NCI-H345 treated with DMSO at 0.1 percent for 48 hours (cell line): ENCODE results near the gene TEX101.
"Not testable (repeated sequence)": the region's sequence is repeated elsewhere in the genome, so short reads cannot be mapped to it uniquely, and the experiment has no call there.

Experiments used
- DNase-seq: peaks from one replicate; lab custom pipeline; 2025; ENCODE audit not compliant: unreplicated experiment; lab: John Stamatoyannopoulos, UW

TEX101 gene

GRCh38 chr19:43416951-43417623 lies 2.4 kb downstream of the TEX101 start:
- DNase-seq, result no peak

GRCh38 chr19:43420954-43421353 lies 6.3 kb downstream of the TEX101 start:
- no peak for DNase-seq

GRCh38 chr19:43422000-43422688 lies 7.5 kb downstream of the TEX101 start:
- DNase-seq, result no peak

GRCh38 chr19:43422689-43423066 lies 8.0 kb downstream of the TEX101 start:
- DNase-seq, result no peak

GRCh38 chr19:43423779-43424178 lies 9.1 kb downstream of the TEX101 start:
- DNase-seq, result no peak

- DNase-seq, result no peak
Measured at GRCh38 chr19:43425567-43426392, 11.1 kb downstream of the TEX101 start.

- DNase-seq, result no peak
Measured at GRCh38 chr19:43429395-43429794, 14.7 kb downstream of the TEX101 start.

GRCh38 chr19:43430142-43430710 lies 15.5 kb downstream of the TEX101 start:
- DNase-seq, result no peak

- DNase-seq, result no peak
Measured at GRCh38 chr19:43430976-43431375, 16.3 kb downstream of the TEX101 start.

GRCh38 chr19:43433358-43433673 lies 18.6 kb downstream of the TEX101 start:
- no peak for DNase-seq

- no peak for DNase-seq
Measured at GRCh38 chr19:43433689-43434088, 19.0 kb downstream of the TEX101 start.

- no peak for DNase-seq
Measured at GRCh38 chr19:43435775-43436174, 21.1 kb downstream of the TEX101 start.

GRCh38 chr19:43437284-43437683 lies 22.6 kb downstream of the TEX101 start:
- not testable (repeated sequence) for DNase-seq

GRCh38 chr19:43437712-43438111 lies 23.0 kb downstream of the TEX101 start:
- no peak for DNase-seq

- DNase-seq, result no peak
Measured at GRCh38 chr19:43438291-43439031, 23.8 kb downstream of the TEX101 start.

- no peak for DNase-seq
Measured at GRCh38 chr19:43439032-43439708, 24.5 kb downstream of the TEX101 start.

GRCh38 chr19:43439709-43440063 lies 25.0 kb downstream of the TEX101 start:
- DNase-seq, result no peak

GRCh38 chr19:43441716-43442115 lies 27.0 kb downstream of the TEX101 start:
- DNase-seq, result no peak

GRCh38 chr19:43444091-43444490 lies 29.4 kb downstream of the TEX101 start:
- DNase-seq, result not testable (repeated sequence)

- no peak for DNase-seq
Measured at GRCh38 chr19:43444531-43445287, 30.0 kb downstream of the TEX101 start.
